CD4-positive, alpha-beta T cell treated with Interleukin-15 for 1 hour (primary cell): Measurements from ENCODE around the gene PI4KB.
"Not testable (repeated sequence)": the region's sequence is repeated elsewhere in the genome, so short reads cannot be mapped to it uniquely, and the experiment has no call there.

Experiments used
- DNase-seq: peaks from one replicate; pipeline ENCODE4 v3.0.0-alpha.2; 2020

The PI4KB gene

DNA sequence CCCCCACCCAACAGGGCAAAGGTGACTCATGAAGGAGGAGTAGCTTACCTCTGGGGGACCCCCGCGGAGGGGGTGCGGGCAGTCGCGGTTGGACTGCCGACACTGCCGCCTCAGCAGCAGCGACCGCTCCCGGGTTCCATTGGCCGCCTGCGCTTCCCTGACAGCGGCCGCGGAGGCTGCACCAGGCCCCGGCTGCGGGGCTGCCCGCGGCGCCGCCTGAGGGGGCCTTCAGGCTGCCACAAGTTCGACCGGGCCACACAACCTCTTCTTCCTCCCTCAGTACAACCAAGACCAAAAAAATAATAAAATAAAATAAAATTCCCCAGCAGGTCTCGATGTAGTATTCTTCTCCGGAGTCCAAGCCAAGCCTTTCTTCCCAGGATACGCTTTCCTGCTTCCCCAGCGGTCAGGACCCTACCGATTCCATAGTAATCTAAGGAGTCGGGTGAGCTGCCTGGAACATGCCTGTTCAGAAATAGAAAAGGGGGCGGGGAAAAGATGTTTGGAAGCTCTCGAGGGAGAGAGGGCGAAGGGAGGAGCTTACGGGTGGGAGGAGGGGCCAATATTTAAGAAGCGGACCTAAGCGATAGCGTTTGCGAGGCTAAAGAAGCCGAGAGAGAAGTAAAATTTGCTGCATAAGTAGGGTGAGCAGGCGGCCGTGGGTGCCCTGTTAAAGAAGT is at the start of gene PI4KB:
PI4KB (minus strand) TSS at position 194 of the 680 bp plus-strand sequence. CDS start 10,935 bp downstream, outside the sequence.
- peak; percentile 94 for DNase-seq

DNA sequence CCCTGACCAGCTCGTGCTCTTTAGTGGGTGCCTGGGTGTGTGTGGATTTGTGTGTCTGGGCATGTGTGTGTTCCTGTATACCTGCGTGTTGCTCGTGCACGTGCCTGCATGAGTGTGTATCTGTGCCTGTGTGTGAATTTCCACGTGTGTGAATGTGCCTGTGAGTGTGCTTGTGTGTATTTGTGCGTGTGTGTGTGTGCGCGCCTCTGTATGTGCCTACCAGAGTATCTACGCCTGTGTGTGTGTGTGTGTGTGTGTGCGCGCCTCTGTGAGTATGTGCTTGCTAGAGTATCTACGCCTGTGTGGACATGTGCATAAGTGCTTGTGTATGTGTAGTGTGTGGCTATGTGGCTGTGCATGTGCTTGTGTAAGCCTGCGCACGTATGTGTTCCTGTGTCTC is 46.0 kb upstream of the PI4KB start:
- no peak for DNase-seq

DNA sequence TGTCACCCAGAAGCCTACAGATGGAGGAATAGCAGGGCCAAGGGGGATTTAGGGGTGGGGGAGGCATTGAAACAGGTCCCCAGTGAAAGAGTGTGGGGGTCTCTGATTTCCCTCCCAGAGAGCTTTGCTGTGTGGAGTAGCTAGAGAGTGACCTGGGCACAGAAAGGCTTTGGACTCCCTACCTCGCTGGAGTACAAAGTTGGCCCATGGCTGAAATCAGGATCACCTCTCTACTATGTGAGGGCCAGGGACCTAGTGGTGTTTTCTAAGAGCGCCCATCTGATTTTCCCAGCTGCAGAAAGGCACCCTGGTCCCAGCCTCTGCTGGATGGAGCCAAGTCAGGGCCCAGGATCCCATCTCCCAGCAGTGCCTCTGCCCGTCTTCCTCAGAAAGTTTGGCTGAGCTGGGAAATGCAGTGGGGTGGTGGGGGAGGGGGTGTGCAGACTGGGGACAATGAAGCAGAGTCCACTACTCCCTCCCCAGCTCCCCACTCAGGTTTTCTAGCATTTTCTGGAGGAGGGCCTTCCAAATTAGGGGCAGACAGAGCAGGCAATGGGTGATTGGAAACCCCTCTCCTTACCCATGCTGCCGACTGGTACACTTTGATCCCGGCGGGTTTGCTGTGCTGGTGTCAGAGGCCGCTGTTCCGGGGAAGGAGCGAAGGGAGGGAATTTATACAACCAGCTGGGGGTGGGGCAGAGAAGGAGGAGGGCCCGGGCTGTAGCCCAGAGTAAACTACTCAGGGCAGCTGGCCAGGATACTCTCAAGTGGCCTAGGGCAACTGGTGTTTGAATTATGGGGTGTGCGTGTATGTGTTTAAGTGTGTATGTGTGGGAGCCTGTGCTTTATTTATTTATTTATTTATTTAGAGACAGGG is 45.1 kb upstream of the PI4KB start, which contains the start of gene SELENBP1:
SELENBP1 (minus strand) TSS at position 648 of the 877 bp plus-strand sequence; CDS start at position 584, 64 bp downstream.
- DNase-seq: no peak

DNA sequence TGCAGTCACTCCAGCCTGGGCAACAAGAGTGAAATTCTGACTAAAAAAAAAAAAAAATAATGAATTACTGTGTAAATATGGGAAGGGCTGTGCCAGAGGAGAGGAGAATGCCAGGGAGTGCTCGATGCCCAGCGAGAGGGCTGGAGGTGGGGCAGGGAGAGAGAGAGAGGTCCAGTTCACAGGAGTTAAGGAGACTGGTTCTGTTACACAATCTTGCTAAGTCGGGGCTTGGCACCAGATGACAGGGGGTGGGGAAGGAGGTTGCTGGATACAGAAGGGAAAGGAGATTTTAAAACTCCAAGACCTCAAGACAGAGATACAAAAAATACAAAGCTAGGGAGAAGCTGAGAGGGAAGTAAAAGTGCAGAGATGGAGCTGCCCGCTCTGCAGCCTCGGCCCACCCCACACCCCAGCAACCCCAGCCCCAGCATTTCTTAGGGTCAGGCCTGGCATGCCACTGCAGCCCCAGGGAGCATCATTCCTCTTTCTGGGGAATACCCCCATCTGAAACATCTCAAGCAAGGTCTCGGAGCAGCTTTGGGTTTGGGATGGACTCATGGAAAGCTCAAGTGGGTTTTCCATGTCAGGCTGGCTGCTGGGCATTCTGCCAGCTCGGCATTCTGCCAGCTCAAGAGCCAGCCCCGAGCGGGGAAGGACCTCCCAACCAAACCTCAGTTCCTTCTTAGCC is 44.3 kb upstream of the PI4KB start:
- no peak for DNase-seq

DNA sequence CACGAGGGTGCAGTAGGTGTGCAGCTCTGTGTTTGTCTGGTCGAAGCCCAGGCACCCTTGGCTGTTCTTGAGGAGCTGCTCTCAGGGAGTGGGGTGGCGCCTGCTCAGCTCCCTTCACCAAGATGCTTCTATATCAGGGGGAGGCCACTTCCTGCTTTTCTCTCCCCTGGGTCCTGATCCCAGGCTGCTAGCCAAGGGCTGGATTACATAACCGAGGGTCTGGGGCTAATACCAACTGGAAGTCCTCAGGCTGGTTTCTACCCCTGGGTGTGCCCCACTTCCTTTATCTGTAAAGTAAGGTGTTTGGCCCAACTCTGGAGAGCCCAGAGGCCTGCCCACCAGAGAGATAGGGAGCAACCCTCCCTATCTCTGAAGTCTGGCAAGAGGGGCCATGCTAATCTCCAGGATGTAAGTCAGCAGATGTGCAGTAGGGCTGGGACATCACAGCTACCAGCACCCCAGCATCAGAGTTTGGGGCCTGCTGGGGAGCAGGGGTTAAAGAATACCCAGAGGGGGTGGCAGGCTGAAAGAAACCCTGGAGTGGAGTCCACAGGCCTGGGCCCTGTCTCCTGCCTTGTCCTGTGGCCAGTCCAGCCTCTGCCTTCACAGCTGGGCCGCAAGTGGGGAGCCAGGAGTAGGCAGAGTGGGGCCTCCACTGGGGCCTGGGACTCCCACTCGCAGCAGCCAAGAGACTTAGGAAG is 43.1 kb upstream of the PI4KB start:
- DNase-seq: no peak

DNA sequence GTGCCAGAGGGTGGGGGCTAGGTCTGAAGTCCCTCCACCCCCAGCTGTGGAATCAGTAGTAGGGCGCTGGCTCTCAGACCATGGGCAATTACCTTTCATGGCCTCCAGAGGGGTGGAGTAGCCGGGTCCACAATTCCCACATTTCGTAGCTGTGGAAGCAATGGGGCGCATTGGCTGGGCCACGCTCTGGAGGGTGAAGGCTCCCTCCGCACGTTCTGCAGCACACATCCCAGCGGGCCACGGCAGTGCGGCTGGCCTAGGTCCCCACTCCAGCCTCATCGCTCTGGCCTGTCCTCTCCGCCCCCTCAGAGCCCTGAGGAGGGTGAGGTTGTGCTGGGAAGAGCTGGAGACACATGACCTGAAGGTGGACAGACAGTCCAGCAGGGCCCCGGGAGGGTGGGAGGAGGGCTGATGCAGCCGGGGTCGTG is 42.4 kb upstream of the PI4KB start:
- no peak for DNase-seq

DNA sequence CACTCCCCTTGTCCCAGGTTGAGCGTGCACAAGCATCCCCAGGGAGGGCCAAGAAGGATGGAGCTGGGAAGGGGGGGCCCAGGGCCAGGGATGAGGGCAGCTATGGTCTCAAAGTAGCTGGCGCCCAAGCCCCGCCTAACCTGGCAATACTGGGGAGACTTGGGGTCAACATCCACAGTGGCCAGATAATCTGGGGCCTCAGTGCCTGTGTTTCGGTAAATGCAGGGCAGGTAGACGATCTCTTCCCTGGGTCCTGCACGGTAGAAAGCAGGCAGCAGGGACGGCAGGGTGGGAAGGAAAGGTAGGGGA is 42.0 kb upstream of the PI4KB start:
- no peak for DNase-seq

DNA sequence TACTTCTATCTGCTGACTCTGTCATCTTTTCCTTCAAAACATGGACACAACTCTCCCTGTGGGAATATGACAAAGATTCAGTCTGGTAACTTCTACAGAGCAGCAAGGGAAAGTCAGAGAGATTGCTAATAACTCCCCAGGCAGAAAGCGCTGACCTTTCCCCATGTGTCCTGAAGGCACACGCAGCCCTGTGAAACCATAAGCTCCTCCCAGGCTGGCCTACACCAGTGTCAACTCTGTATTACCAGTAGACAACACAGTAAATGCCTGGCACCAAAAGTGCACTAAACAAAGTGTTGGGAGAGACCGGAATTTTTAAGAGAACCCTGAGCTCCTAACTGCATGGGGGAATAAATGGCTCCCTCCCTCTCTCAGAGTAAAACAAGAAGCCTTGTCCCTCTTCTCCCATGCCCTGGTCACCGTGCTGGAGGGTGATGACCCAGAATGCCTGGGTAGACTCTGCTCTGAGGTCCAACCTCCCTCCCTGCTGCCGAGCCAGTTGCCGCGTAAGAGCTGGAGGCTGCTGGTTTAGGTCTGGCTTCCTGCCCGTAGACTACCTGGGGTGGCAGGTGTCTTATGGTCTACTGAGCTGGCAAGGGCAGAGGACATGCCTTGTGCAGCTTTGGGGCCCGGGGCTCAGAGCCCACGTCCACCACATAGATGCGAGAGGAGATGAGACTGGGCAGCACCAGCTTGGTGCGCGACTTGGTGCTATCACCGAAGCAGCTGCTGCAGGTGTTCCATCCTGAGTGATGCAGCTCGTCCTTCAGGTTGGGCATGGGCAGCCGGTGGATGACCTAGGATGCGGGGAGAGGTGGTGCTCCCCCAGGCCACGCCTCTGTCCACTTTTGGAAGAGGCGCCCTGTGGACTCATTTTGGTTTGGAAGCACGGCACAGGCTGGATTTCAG is 41.4 kb upstream of the PI4KB start:
- no peak for DNase-seq

DNA sequence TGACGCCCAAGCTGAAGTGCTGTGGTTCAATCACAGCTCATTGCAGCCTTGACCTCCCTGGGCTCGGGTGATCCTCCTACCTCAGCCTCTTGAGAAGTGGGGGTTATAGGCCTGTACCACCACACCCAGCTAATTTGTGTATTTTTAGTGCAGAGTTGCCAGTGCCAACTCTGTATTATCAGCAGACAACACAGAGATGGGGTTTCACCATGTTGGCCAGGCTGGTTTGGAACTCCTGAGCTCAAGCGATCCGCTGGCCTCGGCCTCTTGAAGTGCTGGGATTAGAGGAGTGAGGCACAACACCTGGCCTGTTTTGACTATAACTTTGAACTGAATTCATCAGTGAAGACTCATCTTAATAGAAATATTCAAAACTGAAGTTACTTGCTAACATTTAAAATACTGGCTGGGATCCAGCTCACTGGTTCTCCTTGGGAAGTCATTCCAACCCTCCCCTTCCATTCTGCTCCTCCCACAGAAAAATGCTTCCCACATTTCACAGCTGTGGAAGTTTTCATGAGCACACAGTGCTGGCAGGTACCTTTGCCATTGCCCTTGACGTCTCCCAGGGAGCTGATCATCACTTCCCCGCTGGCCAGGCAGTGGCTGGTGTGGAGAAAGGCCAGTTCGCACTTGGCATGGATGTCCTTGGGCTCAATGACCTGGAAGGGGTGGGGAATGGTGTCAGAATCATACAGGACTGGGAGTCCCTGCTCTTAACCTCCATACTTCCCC is 40.6 kb upstream of the PI4KB start:
- no peak for DNase-seq

DNA sequence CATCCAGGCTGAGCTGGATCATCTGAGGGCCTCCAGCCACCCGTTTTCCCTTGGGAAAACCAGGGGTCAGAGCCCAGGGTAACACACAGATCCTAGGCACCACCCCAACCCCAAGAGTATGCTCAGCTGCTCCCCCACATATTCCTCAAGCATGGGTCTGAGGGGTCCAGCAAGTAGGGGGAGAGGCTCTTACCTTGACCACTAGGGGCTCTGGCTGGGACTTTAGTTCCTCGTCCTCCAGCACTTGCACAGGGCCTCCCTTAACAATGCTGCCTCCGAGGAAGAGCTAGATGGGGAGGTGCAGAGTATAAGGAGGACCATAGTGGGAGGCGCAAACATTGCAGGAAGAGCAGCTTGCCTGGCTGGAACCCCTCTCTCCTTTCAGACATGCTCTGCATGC is 37.8 kb upstream of the PI4KB start:
- no peak for DNase-seq

- no peak for DNase-seq
Observed at GRCh38 chr1:151362308-151363155, 35.3 kb upstream of the PI4KB start.

DNA sequence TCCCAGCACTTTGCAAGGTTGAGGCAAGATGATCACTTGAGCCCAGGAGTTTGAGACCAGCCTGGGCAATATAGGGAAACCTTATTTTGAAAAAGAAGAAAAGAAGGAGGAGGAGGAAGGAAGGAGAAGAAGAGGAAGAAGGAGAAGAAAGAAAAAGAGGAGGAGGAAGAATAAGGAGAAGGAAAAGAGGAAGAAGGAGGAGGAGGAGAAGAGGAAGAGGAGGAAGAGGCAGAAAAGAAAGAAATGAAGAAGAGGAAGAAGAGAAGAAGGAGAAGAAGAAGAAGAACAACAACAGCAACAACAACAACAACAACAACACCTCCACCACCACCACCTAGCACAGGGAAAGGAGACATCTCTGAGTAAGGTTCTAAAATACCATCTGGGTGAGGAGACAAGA is 34.7 kb upstream of the PI4KB start:
- DNase-seq: no peak

DNA sequence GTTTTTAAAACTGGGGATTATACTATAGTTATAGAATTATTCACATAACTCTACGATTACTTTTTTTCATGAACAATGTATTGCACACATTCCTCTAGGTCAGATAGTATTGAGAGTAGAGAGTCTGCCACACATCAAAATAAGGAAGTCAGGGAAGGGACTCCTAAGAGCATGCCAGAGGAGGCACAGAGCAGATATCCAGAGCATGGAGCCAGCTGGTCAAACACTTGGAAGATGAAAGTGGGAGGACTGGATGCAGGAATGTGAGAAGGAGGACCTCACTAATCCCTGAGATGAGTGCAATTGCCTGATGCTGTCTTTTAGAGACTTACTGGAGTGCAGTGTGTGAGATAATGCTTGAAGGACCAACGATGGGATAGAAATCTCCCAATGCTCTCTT is 29.5 kb upstream of the PI4KB start:
- DNase-seq: no peak

GRCh38 chr1:151352021-151352718 is 25.0 kb upstream of the PI4KB start:
- DNase-seq: no peak

- DNase-seq: not testable (repeated sequence)
Observed at GRCh38 chr1:151350323-151350722, 23.1 kb upstream of the PI4KB start.

GRCh38 chr1:151347523-151348246 is 20.5 kb upstream of the PI4KB start:
- no peak for DNase-seq

GRCh38 chr1:151346769-151347522 is 19.7 kb upstream of the PI4KB start, which contains the start of gene RFX5:
TSS of gene RFX5 (minus strand) at chr1:151347252. CDS start at chr1:151346320, 932 bp downstream.
- peak; percentile 98 for DNase-seq
